Stimulated activated memory B cell treated with anti-CD40 and anti-IgM and Interleukin-4, amounts not matched to agents 10 μg/mL and 1 μg/mL and 100 μg/mL, for 72 hours (primary cell): ENCODE data around the gene PFN3.

Experiments
- ATAC-seq: fragments of 150-1000 bp; cut with Tn5 transposase; 2 replicates; pipeline ENCODE4 v1.10.0; 2021
- H3K27ac Mint-ChIP-seq: one replicate; pipeline ENCODE4 v1.8.0; 2022; ENCODE audit warnings: mild to moderate bottlenecking, mixed read lengths
- H3K27me3 Mint-ChIP-seq: one replicate; pipeline ENCODE4 v1.8.0; 2022; ENCODE audit warnings: mixed read lengths
- H3K36me3 Mint-ChIP-seq: one replicate; pipeline ENCODE4 v1.8.0; 2022; ENCODE audit warnings: mixed read lengths
- H3K4me1 Mint-ChIP-seq: one replicate; pipeline ENCODE4 v1.8.0; 2022; ENCODE audit warnings: mixed read lengths
- H3K4me3 Mint-ChIP-seq: one replicate; pipeline ENCODE4 v1.8.0; 2022; ENCODE audit warnings: mild to moderate bottlenecking, moderate library complexity, mixed read lengths
- H3K9me3 Mint-ChIP-seq: one replicate; pipeline ENCODE4 v1.8.0; 2022; ENCODE audit warnings: mixed read lengths

Gene PFN3

DNA sequence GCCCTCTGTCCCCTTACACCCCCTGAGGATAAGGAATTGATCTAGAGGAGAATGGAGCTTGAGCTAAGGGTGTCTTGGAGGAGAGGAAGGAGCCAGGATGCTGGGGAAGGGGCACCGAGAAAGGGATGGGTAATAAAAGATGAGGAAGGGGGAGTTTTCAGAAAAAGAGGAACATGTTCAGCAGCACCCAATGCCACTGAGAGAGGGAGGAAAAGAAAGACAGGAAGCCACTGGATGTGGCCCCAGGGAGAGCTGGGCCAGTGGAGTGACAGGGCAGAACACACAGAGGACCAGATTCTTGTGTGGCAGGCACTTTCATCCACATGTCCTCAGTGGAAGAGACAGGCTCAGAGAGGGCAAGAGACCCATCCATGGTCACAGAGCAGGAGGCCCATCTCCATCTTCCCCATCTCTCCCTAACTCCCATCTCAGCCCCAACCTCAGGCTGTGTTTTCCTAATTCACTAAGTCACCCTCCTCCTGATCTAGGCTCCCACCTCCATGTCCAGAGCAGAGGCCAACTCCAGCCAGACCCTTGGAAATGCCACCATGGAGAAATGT lies 7.2 kb downstream of the PFN3 start:
- H3K36me3 Mint-ChIP-seq: no peaks in the 10 kb centered on the region
- no peaks in the 10 kb centered on the region for H3K27me3 Mint-ChIP-seq
- ATAC-seq: no peak
- H3K4me1 Mint-ChIP-seq: peaks cover 41% of the 10 kb centered on the region
- H3K27ac Mint-ChIP-seq: peak overlapping the region; percentile 56
- no peaks in the 10 kb centered on the region for H3K9me3 Mint-ChIP-seq
- H3K4me3 Mint-ChIP-seq: no peak overlapping the region

DNA sequence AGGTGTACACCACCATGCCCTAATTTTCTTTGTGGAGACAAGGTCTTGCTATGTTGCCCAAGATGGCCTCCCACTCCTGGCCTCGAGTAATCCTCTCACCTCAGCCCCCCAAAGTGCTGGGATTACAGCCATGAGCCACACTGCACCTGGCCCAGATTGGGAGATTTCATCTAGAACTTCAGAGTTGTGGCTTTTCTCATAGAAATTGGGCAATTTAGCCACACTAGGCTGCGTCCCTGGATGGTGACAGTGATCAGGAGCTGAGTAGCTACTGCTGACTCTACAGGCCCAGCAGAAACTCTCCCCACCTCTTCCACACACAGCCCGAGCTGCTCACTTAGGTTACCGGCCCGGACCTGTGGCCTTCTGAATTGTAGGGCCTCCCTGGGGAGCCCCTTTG lies 7.7 kb downstream of the PFN3 start:
- no peak overlapping the region for H3K4me3 Mint-ChIP-seq
- no peaks in the 10 kb centered on the region for H3K27me3 Mint-ChIP-seq
- H3K27ac Mint-ChIP-seq: peak overlapping the region; percentile 56
- H3K9me3 Mint-ChIP-seq: no peaks in the 10 kb centered on the region
- ATAC-seq: no peak
- peaks cover 46% of the 10 kb centered on the region for H3K4me1 Mint-ChIP-seq
- H3K36me3 Mint-ChIP-seq: no peaks in the 10 kb centered on the region

DNA sequence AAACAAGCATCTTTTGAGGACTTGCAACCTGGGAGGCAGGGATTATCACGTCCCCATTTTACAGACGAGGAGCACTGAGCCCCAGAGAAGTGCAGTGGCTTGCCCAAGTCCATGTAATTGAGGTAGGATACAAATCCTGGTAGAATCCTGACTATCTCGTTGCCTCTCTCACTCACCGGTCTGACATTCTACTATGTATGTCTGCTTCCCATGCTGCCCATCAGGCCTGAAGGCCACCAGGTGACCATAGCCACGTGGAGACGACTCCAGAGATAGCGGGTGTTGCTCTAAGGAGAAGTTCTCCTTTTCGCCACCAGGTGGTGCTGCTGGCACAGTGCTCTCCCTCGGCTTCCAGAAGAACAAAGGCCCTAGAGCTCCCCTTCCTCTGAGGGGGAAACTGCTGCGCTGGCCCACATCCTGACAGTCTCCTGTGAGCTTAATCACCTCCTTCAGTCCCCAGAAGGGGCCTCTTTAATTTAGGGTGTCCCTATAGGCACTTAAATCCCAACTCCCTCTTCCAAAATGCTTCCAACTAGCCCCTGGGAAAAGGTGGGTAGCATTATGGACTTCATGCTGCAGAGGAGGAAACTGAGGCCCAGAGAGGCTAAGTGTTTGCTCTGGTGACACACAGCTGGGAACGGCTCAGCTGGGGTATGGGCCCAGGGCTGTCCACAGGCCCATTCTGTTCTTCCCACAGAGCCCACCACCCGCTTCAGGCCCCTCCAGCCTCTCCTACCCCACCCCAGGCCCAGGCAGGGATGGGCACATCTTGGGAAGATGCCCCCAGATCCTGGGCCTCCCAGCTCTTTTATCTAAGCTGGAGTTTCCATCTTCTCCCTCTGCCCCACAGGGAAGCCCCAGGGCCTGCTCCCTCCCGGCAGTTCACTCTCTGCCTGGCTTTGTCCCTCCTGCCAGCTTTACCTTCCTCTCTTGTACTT lies 9.8 kb downstream of the PFN3 start:
- Mint-ChIP-seq H3K4me3 (no peak overlapping the region), H3K9me3 (no peaks in the 10 kb centered on the region), H3K36me3 (no peaks in the 10 kb centered on the region), H3K27ac (peak overlapping the region; percentile 57), H3K27me3 (peaks cover 7% of the 10 kb centered on the region), H3K4me1 (peaks cover 46% of the 10 kb centered on the region)
- peak; percentile 79 for ATAC-seq

DNA sequence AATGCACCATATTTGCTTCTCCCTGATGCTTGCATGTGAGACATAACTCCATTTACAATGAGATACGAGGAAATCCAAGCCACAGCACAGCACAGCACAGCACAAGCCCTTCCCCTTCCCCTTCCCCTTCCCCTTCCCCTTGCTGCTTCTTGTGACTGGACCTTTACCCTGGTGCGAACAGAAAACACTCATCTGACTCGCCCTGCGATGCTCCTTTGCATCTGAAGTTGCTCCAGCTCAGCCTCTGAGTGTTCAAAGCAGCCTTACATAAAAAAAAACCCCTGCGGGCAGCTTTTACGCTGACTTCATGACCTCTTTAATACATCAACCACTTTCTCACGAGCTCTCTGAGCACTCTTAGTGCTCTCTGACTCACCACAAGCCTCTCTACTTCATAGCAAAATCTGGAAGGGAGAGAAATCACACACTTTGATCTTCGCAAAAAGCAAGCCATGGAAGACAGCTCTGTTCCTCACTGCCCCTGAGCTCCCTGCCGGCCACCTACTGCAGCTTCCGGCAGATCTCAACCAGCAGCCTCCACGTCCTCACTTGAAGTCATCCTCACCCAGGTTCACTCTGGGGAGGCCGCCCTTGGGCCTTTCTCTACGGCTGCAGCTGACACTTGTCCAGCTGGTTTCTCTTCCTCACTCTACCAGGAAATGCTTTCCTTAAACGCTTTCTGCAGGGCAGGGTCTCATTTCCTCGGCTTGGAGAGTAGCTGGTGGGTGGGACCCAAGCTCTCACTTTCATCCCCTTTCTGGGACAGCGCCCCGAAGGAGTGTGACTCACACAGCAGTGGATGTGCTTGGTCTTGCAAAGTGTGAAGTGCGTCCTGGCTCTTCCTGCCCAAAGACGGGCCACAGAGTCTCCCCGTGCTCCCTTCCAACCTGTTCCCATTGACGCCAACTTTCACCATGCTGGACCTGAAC lies 11.0 kb downstream of the PFN3 start:
- peaks cover 17% of the 10 kb centered on the region for H3K27me3 Mint-ChIP-seq

DNA sequence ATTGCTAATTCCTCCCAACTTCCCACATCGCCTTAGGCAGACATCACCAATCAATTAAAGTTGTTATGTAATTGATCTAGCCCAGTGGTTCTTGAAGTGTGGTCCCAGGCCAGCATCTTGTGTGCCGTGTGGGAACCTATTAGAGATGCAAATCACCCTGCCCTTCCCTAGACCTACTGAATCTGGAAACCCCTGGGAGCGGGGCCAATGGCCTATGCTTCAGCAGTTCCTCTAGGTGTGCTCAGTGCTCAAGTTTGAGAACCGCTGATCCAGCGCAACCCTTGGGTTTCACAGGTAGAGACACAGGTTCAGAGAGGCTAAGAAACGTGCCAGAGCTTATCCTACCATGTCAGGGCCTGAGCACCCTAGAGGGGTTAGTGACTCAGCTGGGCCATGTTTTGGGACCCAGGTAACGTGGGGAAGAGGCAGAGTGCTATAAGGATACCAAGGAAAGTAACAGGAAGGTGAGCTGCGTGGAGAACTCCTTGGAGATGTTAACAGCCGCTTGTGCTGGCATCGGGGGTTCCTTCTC lies 11.9 kb downstream of the PFN3 start:
- no peak for ATAC-seq
- no peaks in the 10 kb centered on the region for H3K36me3 Mint-ChIP-seq
- H3K4me3 Mint-ChIP-seq: no peak overlapping the region
- H3K27ac Mint-ChIP-seq: peak overlapping the region; percentile 57
- peaks cover 24% of the 10 kb centered on the region for H3K27me3 Mint-ChIP-seq
- H3K4me1 Mint-ChIP-seq: peaks cover 46% of the 10 kb centered on the region
- H3K9me3 Mint-ChIP-seq: no peaks in the 10 kb centered on the region

More for the DNA sequence above, 11.0 kb downstream of the PFN3 start:
- Mint-ChIP-seq H3K9me3 (no peaks in the 10 kb centered on the region), H3K36me3 (no peaks in the 10 kb centered on the region), H3K27ac (peak overlapping the region; percentile 57), H3K4me3 (peak overlapping the region; percentile 3), H3K4me1 (peaks cover 46% of the 10 kb centered on the region)
- ATAC-seq: peak; percentile 58

DNA sequence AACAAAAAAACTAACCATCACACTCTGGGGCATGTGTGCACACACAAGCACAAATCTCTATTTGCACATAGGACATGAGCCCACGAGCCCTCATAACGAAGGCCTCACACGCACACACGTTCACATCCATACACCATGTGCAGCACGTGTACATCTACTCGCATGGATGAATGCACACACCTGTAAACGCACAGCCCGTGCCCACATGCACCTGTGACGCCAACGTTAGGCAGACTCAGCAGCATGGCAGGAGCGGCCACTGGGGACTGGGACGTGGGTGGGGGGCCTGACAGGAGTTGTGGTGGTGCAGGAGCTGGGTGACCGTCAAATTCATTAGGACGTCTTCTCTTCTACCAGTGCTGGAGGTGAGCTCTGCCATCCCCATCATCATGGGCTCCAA lies 13.1 kb downstream of the PFN3 start:
- peaks cover 33% of the 10 kb centered on the region for H3K27me3 Mint-ChIP-seq
- H3K27ac Mint-ChIP-seq: no peak overlapping the region
- H3K4me1 Mint-ChIP-seq: peaks cover 42% of the 10 kb centered on the region
- no peak overlapping the region for H3K4me3 Mint-ChIP-seq
- no peaks in the 10 kb centered on the region for H3K36me3 Mint-ChIP-seq
- no peaks in the 10 kb centered on the region for H3K9me3 Mint-ChIP-seq
- ATAC-seq: no peak

DNA sequence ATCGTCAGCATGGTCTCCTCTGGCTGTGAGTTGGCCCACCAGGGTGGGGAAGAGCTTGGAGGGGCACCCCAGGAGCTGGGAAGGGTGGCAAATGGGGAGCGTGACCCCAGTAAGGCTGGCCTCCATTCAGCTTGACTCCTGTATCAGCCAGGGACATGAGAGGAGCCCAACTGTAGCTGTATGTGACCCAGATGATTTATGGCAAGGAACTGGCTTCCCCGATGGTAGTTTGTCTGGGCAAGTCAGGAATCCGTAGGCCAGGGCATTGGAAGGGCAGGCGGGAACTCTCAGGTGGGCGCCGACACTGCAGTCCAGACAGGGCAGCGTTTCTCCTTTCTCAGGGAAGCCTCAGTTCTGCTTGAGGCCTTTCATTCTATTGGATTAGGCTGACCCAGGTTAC lies 13.9 kb downstream of the PFN3 start:
- no peaks in the 10 kb centered on the region for H3K9me3 Mint-ChIP-seq
- H3K27me3 Mint-ChIP-seq: peaks cover 38% of the 10 kb centered on the region
- no peak for ATAC-seq
- no peak overlapping the region for H3K4me3 Mint-ChIP-seq
- no peaks in the 10 kb centered on the region for H3K36me3 Mint-ChIP-seq
- no peak overlapping the region for H3K27ac Mint-ChIP-seq
- H3K4me1 Mint-ChIP-seq: peaks cover 45% of the 10 kb centered on the region

DNA sequence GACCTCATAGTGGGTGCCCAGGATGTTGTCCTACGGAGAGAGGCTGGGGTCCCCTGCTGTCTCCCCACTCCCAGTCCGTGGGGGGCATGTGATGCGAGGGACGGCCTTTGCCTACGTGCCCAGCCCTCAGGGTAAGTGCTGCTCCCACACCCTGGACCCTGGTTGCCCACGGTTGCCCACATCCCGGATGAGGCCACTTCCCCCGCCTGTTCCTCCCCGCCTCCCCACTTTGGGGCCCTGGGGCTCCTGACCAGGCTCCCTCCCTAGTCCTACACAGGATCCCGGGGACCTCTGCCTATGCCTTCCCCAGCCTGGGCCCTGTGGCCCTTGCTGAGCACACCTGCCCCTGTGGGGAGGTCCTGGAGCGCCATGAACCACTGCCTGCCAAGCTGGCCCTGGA lies 14.7 kb downstream of the PFN3 start:
- no peaks in the 10 kb centered on the region for H3K36me3 Mint-ChIP-seq
- H3K27me3 Mint-ChIP-seq: peaks cover 38% of the 10 kb centered on the region
- no peak for ATAC-seq
- H3K4me3 Mint-ChIP-seq: no peak overlapping the region
- peaks cover 37% of the 10 kb centered on the region for H3K4me1 Mint-ChIP-seq
- no peak overlapping the region for H3K27ac Mint-ChIP-seq
- H3K9me3 Mint-ChIP-seq: no peaks in the 10 kb centered on the region

DNA sequence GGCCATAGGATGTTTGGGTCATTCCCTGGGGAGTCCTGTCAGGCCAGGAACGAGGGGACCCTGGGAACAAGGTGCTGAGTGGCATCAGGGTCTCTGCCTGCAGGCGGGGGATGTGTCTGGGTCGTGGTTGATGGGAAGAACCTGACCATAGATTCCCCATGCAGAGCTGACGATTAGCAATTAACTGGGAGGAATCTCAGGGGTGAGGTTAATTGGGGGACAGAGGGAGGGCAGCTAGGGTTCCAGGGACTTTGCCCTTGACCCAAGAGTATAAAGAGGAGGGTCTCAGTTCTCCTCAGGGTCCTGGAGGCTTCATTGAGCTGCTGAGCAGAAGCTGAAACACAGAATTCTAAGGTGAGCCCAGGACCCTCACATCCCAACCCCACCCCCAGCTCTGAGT lies 16.3 kb downstream of the PFN3 start, which contains the start of gene SLC34A1:
Gene SLC34A1 (plus strand): TSS at position 301 of the 400 bp plus-strand sequence. CDS start 1,308 bp downstream, outside the sequence.
- H3K4me1 Mint-ChIP-seq: peaks cover 21% of the 10 kb centered on the region
- no peak within 1 kb of the TSS for H3K27ac Mint-ChIP-seq
- ATAC-seq: no peak
- H3K9me3 Mint-ChIP-seq: no peaks in the 10 kb centered on the region
- H3K27me3 Mint-ChIP-seq: peaks cover 38% of the 10 kb centered on the region
- no peak within 1 kb of the TSS for H3K4me3 Mint-ChIP-seq
- no peaks in the 10 kb centered on the region for H3K36me3 Mint-ChIP-seq

DNA sequence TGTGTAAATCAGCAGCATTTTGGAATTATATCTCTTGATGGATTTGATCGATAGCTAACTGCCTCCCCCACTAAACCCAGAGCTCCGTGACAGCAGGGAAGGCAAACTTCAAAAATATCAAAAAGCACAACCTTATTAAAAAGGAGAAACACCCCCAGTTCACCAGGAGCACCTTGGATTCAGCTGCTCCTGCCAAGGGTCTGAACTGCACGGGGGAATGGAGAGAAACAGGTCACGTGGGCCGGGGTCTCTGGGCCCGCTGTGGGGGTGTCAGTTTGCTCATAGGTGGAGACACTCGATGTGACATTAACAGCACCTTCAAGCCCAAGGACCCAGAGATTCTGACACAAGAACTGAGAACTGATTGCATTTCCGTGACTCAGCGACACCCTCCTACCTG lies 17.3 kb downstream of the PFN3 start:
- peaks cover 12% of the 10 kb centered on the region for H3K4me1 Mint-ChIP-seq
- peaks cover 38% of the 10 kb centered on the region for H3K27me3 Mint-ChIP-seq
- H3K9me3 Mint-ChIP-seq: no peaks in the 10 kb centered on the region
- H3K4me3 Mint-ChIP-seq: no peak overlapping the region
- ATAC-seq: no peak
- H3K36me3 Mint-ChIP-seq: no peaks in the 10 kb centered on the region
- no peak overlapping the region for H3K27ac Mint-ChIP-seq

DNA sequence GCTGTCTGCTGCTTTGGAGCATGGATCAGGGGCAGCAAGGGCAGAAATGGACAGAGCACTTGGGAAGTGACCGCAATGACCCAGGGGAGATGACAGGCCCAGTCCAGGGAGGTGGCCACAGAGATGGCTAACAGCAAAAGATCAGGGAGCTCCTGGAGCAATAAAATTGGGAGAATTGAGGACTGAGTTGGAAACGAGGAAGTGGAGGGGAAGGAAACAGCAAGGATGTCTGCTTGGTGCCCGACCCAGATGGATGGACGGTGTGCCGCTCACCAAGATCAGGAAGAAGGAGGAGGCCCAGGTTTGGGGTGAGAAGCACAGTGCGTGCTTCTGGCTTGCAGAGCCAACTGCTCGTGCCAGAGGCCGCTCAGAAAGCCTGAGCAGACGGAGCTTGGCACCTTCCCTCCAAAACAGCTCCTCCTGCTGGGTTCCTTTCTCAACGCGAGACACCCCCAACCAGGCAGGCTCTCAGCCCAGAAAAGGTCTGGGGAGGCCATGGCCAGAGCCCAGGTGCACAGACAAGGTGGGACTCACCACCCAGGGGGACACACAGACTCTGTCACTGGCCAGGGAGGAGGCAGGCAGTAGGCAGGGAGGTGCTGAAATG lies 17.9 kb downstream of the PFN3 start:
- peaks cover 8% of the 10 kb centered on the region for H3K4me1 Mint-ChIP-seq
- no peaks in the 10 kb centered on the region for H3K9me3 Mint-ChIP-seq
- H3K4me3 Mint-ChIP-seq: no peak overlapping the region
- no peak for ATAC-seq
- H3K27ac Mint-ChIP-seq: no peak overlapping the region
- H3K36me3 Mint-ChIP-seq: no peaks in the 10 kb centered on the region
- H3K27me3 Mint-ChIP-seq: peaks cover 38% of the 10 kb centered on the region

DNA sequence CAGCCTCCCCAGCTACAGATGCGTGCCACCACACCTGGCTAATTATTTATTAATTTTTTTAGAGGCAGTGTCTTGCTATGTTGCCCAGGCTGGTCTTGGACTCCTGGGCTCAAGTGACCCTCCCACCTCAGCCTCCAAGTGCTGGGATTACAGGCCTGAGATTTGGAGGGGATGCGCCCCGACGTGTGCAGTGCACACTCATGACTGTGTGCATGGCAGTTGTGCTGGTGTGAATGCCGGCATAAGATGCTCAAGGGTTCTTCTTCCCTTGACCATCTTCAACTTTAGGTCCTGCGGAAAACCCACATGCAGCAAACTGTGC lies 19.7 kb downstream of the PFN3 start:
- H3K9me3 Mint-ChIP-seq: no peaks in the 10 kb centered on the region
- no peaks in the 10 kb centered on the region for H3K36me3 Mint-ChIP-seq
- no peak for ATAC-seq
- no peak overlapping the region for H3K4me3 Mint-ChIP-seq
- H3K4me1 Mint-ChIP-seq: peaks cover 8% of the 10 kb centered on the region
- H3K27ac Mint-ChIP-seq: no peak overlapping the region
- H3K27me3 Mint-ChIP-seq: peaks cover 32% of the 10 kb centered on the region

DNA sequence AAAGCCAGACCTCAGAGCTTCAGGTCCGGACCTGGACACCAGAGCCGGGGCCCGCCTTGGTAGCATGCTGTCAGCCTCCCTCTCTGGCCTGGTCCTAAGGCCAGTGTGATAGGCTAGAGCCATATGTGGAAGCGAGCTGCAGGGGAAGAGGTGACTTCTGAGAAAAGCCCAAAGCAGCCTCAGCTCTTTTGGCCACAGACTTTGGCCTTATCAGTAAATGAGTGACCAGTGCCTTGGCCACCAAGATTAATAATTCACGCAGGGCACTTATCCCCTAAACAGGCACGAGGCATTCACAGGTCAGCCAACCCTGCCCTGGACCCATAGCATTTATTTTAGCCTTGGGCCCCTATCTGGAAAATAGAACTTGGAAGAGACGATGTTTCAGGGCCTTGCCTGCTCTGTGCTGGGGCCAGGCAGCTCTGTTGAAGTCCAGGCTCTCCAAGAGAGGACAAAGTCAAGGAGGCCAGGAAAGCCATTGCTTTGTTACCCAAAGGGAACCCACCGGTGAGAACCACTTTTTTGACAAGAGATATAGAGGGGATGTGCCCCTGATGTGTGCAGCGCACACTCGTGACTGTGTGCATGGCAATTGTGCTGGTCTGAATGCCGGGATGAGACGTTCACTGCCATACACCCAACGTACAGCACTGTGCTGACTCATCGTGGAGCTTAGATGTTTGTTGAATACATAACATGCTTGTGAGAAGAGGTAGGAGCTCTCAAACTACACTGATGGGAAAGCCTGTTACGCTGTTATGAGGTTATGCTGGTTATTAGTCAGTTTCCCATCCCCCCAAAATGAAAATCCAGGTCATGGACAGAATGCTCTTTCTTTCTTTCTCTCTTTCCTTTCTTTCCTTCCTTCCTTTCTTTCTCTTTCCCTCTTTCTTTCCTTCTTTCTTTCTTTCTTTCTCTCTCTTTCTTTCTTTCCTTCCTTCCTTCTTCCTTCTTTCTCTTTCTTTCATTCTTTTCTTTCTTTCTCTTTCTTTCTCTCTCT lies 21.3 kb downstream of the PFN3 start:
- Mint-ChIP-seq H3K36me3 (no peaks in the 10 kb centered on the region), H3K27me3 (peaks cover 20% of the 10 kb centered on the region), H3K4me1 (peaks cover 8% of the 10 kb centered on the region), H3K9me3 (no peaks in the 10 kb centered on the region), H3K4me3 (no peak overlapping the region), H3K27ac (no peak overlapping the region)
- peak; percentile 54 for ATAC-seq
